Uterus (tissue), 4 donors: Measurements from ENCODE around the gene WASHC3. TPM values are rescaled to one million over a fixed set of nuclear protein-coding genes. Genes with fewer than 3 reads are reported as not detected.
"Not testable (repeated sequence)": the region's sequence is repeated elsewhere in the genome, so short reads cannot be mapped to it uniquely, and the experiment has no call there.

Source experiments
- DNase-seq, 2 donors: peaks; one replicate each; pipeline ENCODE4 v3.0.0-alpha.2; 2019 to 2020
- H3K27ac ChIP-seq, 2 donors: fragments of 200-600 bp; sonication (generic); 1 replicate in 1 of 2; 2 replicates in 1 of 2; pipeline ENCODE4 v1.5.1; 2016 to 2018
- H3K27me3 ChIP-seq, 2 donors: fragments of 200-600 bp; sonication (generic); one replicate each; pipeline ENCODE4 v1.5.1; 2018 to 2019; ENCODE audit warnings: control low read depth in 1 of 2
- H3K36me3 ChIP-seq, 2 donors: fragments of 200-600 bp; sonication (generic); one replicate each; pipeline ENCODE4 v1.5.1; 2019; ENCODE audit warnings: control low read depth in 1 of 2
- H3K4me1 ChIP-seq, 2 donors: fragments of 200-600 bp; sonication (generic); one replicate each; pipeline ENCODE4 v1.5.1; 2018 to 2019; ENCODE audit warnings: control low read depth in 1 of 2
- H3K4me3 ChIP-seq, 2 donors: fragments of 200-600 bp; sonication (generic); 1 replicate in 1 of 2; 2 replicates in 1 of 2; pipeline ENCODE4 v1.5.1; 2018 to 2019; ENCODE audit warnings: mild to moderate bottlenecking in 1 of 2
- H3K9me3 ChIP-seq, 2 donors: fragments of 200-600 bp; sonication (generic); one replicate each; pipeline ENCODE4 v1.5.1; 2019; ENCODE audit warnings: control low read depth in 1 of 2
- POLR2A ChIP-seq, 2 donors: fragments of 450-650 bp; IDR thresholded peaks; one replicate each; pipeline ENCODE4 v1.6.1; 2016; ENCODE audit warnings: antibody characterized with exemption in 2 of 2, mild to moderate bottlenecking in 1 of 2, moderate library complexity in 1 of 2
- intact Hi-C: fragments of 100-400 bp; cut with DNase I; formaldehyde crosslinking; loops from one replicate; pipeline ENCODE4 v1.15.1; 2023; ENCODE audit warnings: low total_unique reads
- total RNA-seq, 4 donors: library from RNA; depleted of rRNA in 3 of 4; stranded (reverse); fragments of >200 nt in 3 of 4; gene quantifications; one replicate each; pipeline versions ENCODE4 v1.1.0 to v1.2.4, GENCODE V29; 2014 to 2023
- TF ChIP-seq, protein P1 (sequence below), 4 experiments: fragments of 200-600 bp in 2 of 4; fragments of 450-650 bp in 2 of 4; sonication (generic) in 2 of 4; IDR thresholded peaks; one replicate each; pipeline ENCODE4 v1.5.1; 2016 to 2019; ENCODE audit warnings: antibody characterized with exemption in 4 of 4, mild to moderate bottlenecking in 2 of 4, moderate library complexity in 1 of 4
- donor health status: DM: yes; HTN: yes; CAD: no.

Gene WASHC3
- total RNA-seq, 4 donors from 2014 or later = 36.5 to 59.9 (median 49.3) TPM

DNA sequence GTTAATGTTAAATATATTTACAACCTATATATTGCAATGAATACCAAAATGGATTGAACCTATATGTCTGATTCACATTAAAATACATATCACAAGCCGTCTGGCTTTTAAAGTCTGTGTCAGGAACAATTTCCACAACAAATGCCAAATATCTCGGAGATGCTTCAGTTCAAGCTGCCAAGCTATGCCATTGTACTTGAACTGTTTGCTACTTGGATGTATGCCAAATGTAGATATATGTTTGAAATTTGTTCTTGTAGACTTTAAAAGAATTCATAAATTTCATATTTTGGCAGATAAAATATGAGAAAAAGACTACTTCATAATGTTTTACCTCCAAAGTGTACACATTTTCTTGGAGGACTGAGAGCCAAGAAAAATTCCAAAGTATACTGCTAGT, 37.0 kb downstream of the WASHC3 start:
- Histone ChIP-seq H3K9me3 (no peaks in the 10 kb centered on the region), H3K27ac (peak overlapping the region in 1 of 2 donors; percentile 58), H3K27me3 (no peaks in the 10 kb centered on the region), H3K4me1 (no peaks in the 10 kb centered on the region), H3K4me3 (no peak overlapping the region), H3K36me3 (no peaks in the 10 kb centered on the region)
- intact Hi-C loops = no loop called here
- TF ChIP-seq, protein P1, sequence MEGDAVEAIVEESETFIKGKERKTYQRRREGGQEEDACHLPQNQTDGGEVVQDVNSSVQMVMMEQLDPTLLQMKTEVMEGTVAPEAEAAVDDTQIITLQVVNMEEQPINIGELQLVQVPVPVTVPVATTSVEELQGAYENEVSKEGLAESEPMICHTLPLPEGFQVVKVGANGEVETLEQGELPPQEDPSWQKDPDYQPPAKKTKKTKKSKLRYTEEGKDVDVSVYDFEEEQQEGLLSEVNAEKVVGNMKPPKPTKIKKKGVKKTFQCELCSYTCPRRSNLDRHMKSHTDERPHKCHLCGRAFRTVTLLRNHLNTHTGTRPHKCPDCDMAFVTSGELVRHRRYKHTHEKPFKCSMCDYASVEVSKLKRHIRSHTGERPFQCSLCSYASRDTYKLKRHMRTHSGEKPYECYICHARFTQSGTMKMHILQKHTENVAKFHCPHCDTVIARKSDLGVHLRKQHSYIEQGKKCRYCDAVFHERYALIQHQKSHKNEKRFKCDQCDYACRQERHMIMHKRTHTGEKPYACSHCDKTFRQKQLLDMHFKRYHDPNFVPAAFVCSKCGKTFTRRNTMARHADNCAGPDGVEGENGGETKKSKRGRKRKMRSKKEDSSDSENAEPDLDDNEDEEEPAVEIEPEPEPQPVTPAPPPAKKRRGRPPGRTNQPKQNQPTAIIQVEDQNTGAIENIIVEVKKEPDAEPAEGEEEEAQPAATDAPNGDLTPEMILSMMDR (IDR thresholded peaks at IDR 0.05) = no peak
- no peak for TF ChIP-seq POLR2A (IDR thresholded peaks at IDR 0.05)
- no peak for DNase-seq

DNA sequence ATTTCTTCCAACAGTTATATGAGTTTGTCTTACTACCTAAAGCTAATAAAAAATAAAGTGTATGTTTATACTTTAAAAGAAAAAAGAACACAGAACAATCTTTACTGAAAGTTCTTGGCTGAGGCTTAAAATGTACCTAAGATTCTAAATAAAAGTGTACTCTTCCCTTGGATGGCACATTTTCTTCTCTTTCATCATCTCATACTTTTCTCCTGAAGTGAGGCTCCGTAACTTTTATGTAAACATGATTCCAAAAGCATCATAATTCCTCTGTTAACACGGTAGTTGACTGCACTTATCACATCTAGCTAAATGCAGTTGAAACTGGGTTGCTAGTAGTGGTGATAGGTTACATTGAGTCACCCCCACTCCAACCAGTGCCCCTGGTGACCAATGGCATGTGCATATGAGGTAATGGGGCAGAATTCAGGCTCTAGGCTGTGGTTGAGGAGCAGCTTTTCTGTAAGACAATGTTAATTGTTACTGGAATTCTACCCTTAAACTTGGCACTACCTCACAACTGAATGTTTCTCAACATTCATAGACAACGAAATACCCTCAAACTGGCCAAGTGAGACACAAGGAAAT, 38.4 kb downstream of the WASHC3 start:
- Histone ChIP-seq H3K4me1 (no peaks in the 10 kb centered on the region), H3K27ac (peak overlapping the region; percentile 34 to 58), H3K27me3 (no peaks in the 10 kb centered on the region), H3K36me3 (no peaks in the 10 kb centered on the region), H3K4me3 (no peak overlapping the region), H3K9me3 (no peaks in the 10 kb centered on the region)
- intact Hi-C loops = no loop called here
- DNase-seq = no peak
- no peak for TF ChIP-seq POLR2A (IDR thresholded peaks at IDR 0.05)
- TF ChIP-seq, protein P1 (IDR thresholded peaks at IDR 0.05) = no peak

DNA sequence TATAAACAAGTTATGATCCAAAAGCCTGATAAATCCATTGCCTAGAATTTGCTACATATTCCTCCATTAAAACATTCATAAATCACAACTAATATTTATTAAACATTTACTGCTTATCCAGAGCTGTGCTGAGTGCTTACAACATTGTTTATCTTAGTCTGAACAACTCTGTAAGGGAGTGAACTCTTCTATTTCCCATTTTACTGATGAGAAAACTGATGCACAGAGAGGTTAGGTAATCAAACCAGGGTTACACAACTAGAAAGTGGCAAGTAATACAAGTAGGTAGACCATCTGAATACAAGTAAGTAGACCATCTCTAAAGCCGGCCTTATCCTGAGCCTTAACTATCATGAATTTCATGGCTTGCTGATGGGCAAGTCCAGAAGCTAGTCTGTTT, 39.5 kb downstream of the WASHC3 start:
- H3K4me1 ChIP-seq = no peaks in the 10 kb centered on the region
- H3K27me3 ChIP-seq = no peaks in the 10 kb centered on the region
- H3K9me3 ChIP-seq = no peaks in the 10 kb centered on the region
- H3K27ac ChIP-seq = peak overlapping the region in 1 of 2 donors; percentile 40
- H3K36me3 ChIP-seq = no peaks in the 10 kb centered on the region
- H3K4me3 ChIP-seq = no peak overlapping the region
- TF ChIP-seq, protein P1 (IDR thresholded peaks at IDR 0.05) = no peak
- TF ChIP-seq POLR2A (IDR thresholded peaks at IDR 0.05) = no peak
- no peak for DNase-seq
- intact Hi-C loops = no loop called here

DNA sequence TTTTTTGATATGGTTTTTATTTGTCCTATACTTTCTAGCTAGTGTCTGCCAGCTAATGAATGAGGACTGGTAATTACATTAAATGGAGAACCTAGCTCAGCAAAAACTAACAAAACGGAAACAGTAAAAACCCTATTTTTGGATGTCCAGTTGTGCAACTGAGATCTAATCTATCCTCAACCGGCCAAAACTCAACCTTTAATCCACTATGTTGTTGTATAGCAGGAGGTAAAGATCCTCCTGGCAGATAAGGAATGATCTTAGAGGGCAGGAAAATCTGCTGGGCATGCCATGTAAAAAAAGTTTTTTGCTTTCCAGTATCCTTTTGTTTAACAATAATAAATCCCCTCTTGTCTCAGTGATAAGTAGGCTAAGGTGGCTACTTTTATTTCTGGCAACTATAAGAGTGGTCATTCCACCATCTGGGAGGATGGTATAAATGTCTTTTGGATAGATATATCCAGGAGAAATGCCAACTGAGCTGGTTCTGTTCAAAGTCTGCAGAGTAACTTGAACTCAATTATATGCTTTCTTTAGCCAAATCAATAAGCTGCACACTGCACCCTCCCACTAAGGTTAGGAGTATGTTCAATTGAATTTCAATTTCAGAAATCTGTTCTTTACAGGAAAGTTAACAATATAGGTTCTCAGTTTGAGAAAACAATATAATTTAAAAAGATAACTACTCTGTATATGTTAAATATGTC, 40.1 kb downstream of the WASHC3 start:
- Histone ChIP-seq H3K4me1 (no peaks in the 10 kb centered on the region), H3K27ac (no peak overlapping the region), H3K9me3 (no peaks in the 10 kb centered on the region), H3K27me3 (no peaks in the 10 kb centered on the region), H3K36me3 (no peaks in the 10 kb centered on the region), H3K4me3 (no peak overlapping the region)
- TF ChIP-seq, protein P1 (IDR thresholded peaks at IDR 0.05) = no peak
- TF ChIP-seq POLR2A (IDR thresholded peaks at IDR 0.05) = no peak
- DNase-seq = no peak
- intact Hi-C loops = no loop called here

DNA sequence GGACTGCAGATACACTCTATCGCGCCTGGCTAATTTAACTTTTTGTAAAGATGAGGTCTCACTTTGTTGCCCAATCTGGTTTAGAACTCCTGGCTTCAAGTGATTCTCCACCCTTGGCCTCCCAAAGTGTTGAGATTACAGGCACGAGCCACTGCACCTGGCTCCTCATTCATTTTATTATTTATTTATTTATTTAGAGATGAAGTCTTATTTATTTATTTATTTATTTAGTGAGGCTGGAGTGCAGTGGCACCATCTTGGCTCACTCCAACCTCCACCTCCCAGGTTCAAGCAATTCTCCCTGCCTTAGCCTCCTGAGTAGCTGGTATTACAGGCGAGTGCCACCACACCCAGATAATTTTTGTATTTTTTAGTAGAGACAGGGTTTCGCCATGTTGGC, 43.2 kb downstream of the WASHC3 start:
- H3K36me3 ChIP-seq, H3K27ac ChIP-seq, DNase-seq, H3K27me3 ChIP-seq, H3K4me1 ChIP-seq, H3K9me3 ChIP-seq, H3K4me3 ChIP-seq, intact Hi-C loops: not testable (repeated sequence)
